Sigmoid colon (tissue), 4 donors: ENCODE results near the gene PKHD1.

ENCODE experiments used
- POLR2A ChIP-seq, 2 donors: fragments of 450-650 bp; IDR thresholded peaks; one replicate each; pipeline ENCODE4 v1.6.1; 2016; ENCODE audit warnings: antibody characterized with exemption in 2 of 2, mild to moderate bottlenecking in 2 of 2, moderate library complexity in 2 of 2
- POLR2AphosphoS5 ChIP-seq, 4 donors: sonication (generic); formaldehyde crosslinking; IDR thresholded peaks; one replicate each; pipeline ENCODE4 v1.6.1; 2017; ENCODE audit warnings: antibody characterized with exemption in 4 of 4
- TF ChIP-seq, protein P1 (sequence below), 4 experiments: fragments of 450-650 bp in 3 of 4; fragments of 200-600 bp in 1 of 4; IDR thresholded peaks; one replicate each; pipeline ENCODE4 v1.5.1; 2016 to 2019; ENCODE audit warnings: antibody characterized with exemption in 4 of 4, mild to moderate bottlenecking in 3 of 4, moderate library complexity in 2 of 4

DNA sequence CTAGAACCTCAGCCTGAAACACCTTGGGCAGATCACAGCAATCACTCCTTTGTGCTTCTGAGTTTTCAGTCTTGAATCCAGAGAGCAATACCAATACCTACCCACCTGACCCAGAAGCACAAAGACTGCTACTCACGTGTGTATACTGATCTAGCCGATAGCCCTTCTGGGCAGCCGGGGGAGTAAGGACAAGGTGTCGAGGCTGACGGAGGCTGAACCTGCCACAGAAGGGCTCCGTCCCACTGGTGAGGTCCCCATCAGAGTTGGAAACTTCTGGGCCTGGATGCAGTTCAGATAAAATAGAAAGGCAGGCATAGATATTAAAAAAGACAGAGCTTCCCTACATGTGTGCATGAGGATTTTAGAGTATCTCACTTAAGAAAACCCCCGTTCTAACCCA lies 32.0 kb downstream of the PKHD1 start:
- TF ChIP-seq, protein P1, sequence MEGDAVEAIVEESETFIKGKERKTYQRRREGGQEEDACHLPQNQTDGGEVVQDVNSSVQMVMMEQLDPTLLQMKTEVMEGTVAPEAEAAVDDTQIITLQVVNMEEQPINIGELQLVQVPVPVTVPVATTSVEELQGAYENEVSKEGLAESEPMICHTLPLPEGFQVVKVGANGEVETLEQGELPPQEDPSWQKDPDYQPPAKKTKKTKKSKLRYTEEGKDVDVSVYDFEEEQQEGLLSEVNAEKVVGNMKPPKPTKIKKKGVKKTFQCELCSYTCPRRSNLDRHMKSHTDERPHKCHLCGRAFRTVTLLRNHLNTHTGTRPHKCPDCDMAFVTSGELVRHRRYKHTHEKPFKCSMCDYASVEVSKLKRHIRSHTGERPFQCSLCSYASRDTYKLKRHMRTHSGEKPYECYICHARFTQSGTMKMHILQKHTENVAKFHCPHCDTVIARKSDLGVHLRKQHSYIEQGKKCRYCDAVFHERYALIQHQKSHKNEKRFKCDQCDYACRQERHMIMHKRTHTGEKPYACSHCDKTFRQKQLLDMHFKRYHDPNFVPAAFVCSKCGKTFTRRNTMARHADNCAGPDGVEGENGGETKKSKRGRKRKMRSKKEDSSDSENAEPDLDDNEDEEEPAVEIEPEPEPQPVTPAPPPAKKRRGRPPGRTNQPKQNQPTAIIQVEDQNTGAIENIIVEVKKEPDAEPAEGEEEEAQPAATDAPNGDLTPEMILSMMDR (IDR thresholded peaks at IDR 0.05), result no peak
- TF ChIP-seq POLR2A (IDR thresholded peaks at IDR 0.05) (no peak), POLR2AphosphoS5 (IDR thresholded peaks at IDR 0.05) (no peak)
